ENCODE measurements around the gene KCTD18.

DNA sequence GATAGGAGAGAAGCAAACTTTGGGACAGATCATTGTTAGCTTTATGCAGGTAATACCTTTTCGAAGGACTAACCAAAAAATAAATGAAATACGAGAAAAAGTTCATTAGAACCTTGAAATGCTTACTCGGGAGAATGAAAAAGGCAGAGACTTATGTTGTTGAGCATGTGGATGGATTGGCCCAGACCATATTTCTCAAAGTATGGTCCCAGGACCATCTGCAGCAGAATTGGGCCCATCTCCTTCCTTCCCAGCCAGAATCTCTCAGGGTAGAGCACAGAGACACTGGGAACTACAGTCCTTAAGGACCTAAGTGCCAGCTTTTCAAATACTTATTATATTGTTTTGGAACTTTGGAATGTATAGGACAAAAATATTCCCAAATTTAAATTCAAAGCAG, 50.8 kb downstream of the KCTD18 start:
- TF ChIP-seq EZH2 (IDR thresholded peaks at IDR 0.05; ENCODE audit: low read depth, low read length, severe bottlenecking) = no peak
- TF ChIP-seq, protein P1, sequence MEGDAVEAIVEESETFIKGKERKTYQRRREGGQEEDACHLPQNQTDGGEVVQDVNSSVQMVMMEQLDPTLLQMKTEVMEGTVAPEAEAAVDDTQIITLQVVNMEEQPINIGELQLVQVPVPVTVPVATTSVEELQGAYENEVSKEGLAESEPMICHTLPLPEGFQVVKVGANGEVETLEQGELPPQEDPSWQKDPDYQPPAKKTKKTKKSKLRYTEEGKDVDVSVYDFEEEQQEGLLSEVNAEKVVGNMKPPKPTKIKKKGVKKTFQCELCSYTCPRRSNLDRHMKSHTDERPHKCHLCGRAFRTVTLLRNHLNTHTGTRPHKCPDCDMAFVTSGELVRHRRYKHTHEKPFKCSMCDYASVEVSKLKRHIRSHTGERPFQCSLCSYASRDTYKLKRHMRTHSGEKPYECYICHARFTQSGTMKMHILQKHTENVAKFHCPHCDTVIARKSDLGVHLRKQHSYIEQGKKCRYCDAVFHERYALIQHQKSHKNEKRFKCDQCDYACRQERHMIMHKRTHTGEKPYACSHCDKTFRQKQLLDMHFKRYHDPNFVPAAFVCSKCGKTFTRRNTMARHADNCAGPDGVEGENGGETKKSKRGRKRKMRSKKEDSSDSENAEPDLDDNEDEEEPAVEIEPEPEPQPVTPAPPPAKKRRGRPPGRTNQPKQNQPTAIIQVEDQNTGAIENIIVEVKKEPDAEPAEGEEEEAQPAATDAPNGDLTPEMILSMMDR (IDR thresholded peaks at IDR 0.05; ENCODE audit: control extremely low read depth in 1 of 3, insufficient read depth in 1 of 3, low read depth in 1 of 3, low read length in 3 of 3) = no peak
- TF ChIP-seq POLR2A (IDR thresholded peaks at IDR 0.05; ENCODE audit: control extremely low read depth in 1 of 2, low read depth in 2 of 2, low read length in 2 of 2) = no peak
- TF ChIP-seq POLR2AphosphoS5 (IDR thresholded peaks at IDR 0.05; ENCODE audit: low read depth, low read length) = no peak
- no peak for TF ChIP-seq EP300 (IDR thresholded peaks at IDR 0.05; ENCODE audit: borderline replicate concordance in 1 of 2, low read depth in 2 of 2, low read length in 2 of 2)
